H9 (cell line): ENCODE data around the gene QSOX2. TPM values are rescaled to one million over a fixed set of nuclear protein-coding genes. Genes with fewer than 3 reads are reported as not detected.

Source experiments
- DNase-seq: peaks from one replicate; pipeline ENCODE4 v3.0.0-alpha.2; 2017
- H2AFZ ChIP-seq: one replicate; pipeline ENCODE4 v1.6.1; 2013; ENCODE audit warnings: mild to moderate bottlenecking, low read length, control low read depth, moderate library complexity
- H2AK5ac ChIP-seq: 2 replicates; pipeline ENCODE4 v1.6.1; 2013; ENCODE audit warnings: low read length, control low read depth, mixed read lengths; ENCODE audit not compliant: insufficient read length
- H2BK120ac ChIP-seq: one replicate; pipeline ENCODE4 v1.6.1; 2013; ENCODE audit warnings: low read depth, mild to moderate bottlenecking, low read length, control low read depth, inconsistent platforms; ENCODE audit not compliant: poor library complexity, severe bottlenecking
- H2BK12ac ChIP-seq: 2 replicates; pipeline ENCODE4 v1.6.1; 2013; ENCODE audit warnings: low read length, control low read depth, mixed read lengths, low read depth; ENCODE audit not compliant: insufficient read length
- H2BK15ac ChIP-seq: 2 replicates; pipeline ENCODE4 v1.6.1; 2013; ENCODE audit warnings: low read depth, low read length, control low read depth
- H2BK20ac ChIP-seq: one replicate; pipeline ENCODE4 v1.6.1; 2013; ENCODE audit warnings: low read depth, mild to moderate bottlenecking, low read length, control low read depth, inconsistent platforms; ENCODE audit not compliant: poor library complexity, severe bottlenecking
- H2BK5ac ChIP-seq: 2 replicates; pipeline ENCODE4 v1.6.1; 2013; ENCODE audit warnings: low read length, control low read depth, mixed read lengths; ENCODE audit not compliant: insufficient read length
- H3K14ac ChIP-seq: 2 replicates; pipeline ENCODE4 v1.6.1; 2013; ENCODE audit warnings: low read length, control low read depth; ENCODE audit not compliant: insufficient read depth
- H3K18ac ChIP-seq: 2 replicates; pipeline ENCODE4 v1.6.1; 2013; ENCODE audit warnings: low read depth, mild to moderate bottlenecking, mixed read lengths, low read length, control low read depth; ENCODE audit not compliant: insufficient read length
- H3K23ac ChIP-seq: 2 replicates; pipeline ENCODE4 v1.6.1; 2013; ENCODE audit warnings: low read length, control low read depth, mixed read lengths, low read depth; ENCODE audit not compliant: insufficient read length
- H3K23me2 ChIP-seq: 2 replicates; pipeline ENCODE4 v1.6.1; 2013; ENCODE audit warnings: low read depth, mild to moderate bottlenecking, mixed read lengths, low read length, control low read depth; ENCODE audit not compliant: insufficient read length, poor library complexity, severe bottlenecking
- H3K27ac ChIP-seq: 2 replicates; pipeline ENCODE4 v1.5.1; 2013; ENCODE audit warnings: low read length, control low read depth, mixed read lengths, low read depth; ENCODE audit not compliant: insufficient read length
- H3K27me3 ChIP-seq: 2 replicates; pipeline ENCODE4 v1.6.1; 2013; ENCODE audit warnings: low read length, control low read depth, inconsistent platforms; ENCODE audit not compliant: insufficient read depth
- H3K4ac ChIP-seq: 2 replicates; pipeline ENCODE4 v1.6.1; 2013; ENCODE audit warnings: low read depth, mild to moderate bottlenecking, control low read depth, inconsistent platforms, low read length, moderate library complexity
- H3K4me1 ChIP-seq: 2 replicates; pipeline ENCODE4 v1.6.1; 2013; ENCODE audit warnings: low read length, control low read depth, inconsistent platforms; ENCODE audit not compliant: insufficient read depth
- H3K4me2 ChIP-seq: 2 replicates; pipeline ENCODE4 v1.6.1; 2013; ENCODE audit warnings: low read length, control low read depth, mixed read lengths; ENCODE audit not compliant: insufficient read length, insufficient read depth
- H3K56ac ChIP-seq: 2 replicates; pipeline ENCODE4 v1.6.1; 2013; ENCODE audit warnings: low read depth, mild to moderate bottlenecking, mixed read lengths, low read length, control low read depth; ENCODE audit not compliant: insufficient read length
- H3K79me1 ChIP-seq: 2 replicates; pipeline ENCODE4 v1.6.1; 2013; ENCODE audit warnings: low read depth, mild to moderate bottlenecking, moderate library complexity, low read length, control low read depth, inconsistent platforms; ENCODE audit not compliant: insufficient read depth, poor library complexity, severe bottlenecking
- H3K79me2 ChIP-seq: 2 replicates; pipeline ENCODE4 v1.6.1; 2013; ENCODE audit warnings: low read length, control low read depth, inconsistent platforms; ENCODE audit not compliant: insufficient read depth
- H3K9ac ChIP-seq: 2 replicates; pipeline ENCODE4 v1.6.1; 2013; ENCODE audit warnings: low read length, control low read depth, mixed read lengths; ENCODE audit not compliant: insufficient read length; ENCODE audit errors: extremely low read depth
- H3K9me3 ChIP-seq: one replicate; pipeline ENCODE4 v1.6.1; 2013; ENCODE audit warnings: low read depth, low read length, inconsistent platforms; ENCODE audit not compliant: control insufficient read depth
- H3T11ph ChIP-seq: one replicate; pipeline ENCODE4 v1.6.1; 2013; ENCODE audit warnings: mild to moderate bottlenecking, low read length, control low read depth, inconsistent platforms
- H4K20me1 ChIP-seq: one replicate; pipeline ENCODE4 v1.6.1; 2013; ENCODE audit not compliant: control insufficient read depth, insufficient read length, insufficient read depth
- H4K5ac ChIP-seq: 2 replicates; pipeline ENCODE4 v1.6.1; 2013; ENCODE audit warnings: low read depth, mild to moderate bottlenecking, mixed read lengths, low read length, control low read depth; ENCODE audit not compliant: insufficient read length
- H4K8ac ChIP-seq: replicated peaks from 2 replicates; pipeline ENCODE4 v1.6.1; 2013; ENCODE audit warnings: low read length, control low read depth, mixed read lengths, low read depth; ENCODE audit not compliant: insufficient read length
- H4K91ac ChIP-seq: 2 replicates; pipeline ENCODE4 v1.6.1; 2013; ENCODE audit warnings: low read depth, mild to moderate bottlenecking, moderate library complexity, mixed read lengths, low read length, control low read depth; ENCODE audit not compliant: insufficient read length
- H3K27ac Mint-ChIP-seq, 3 experiments: 2 replicates in 2 of 3; 3 replicates in 1 of 3; pipeline ENCODE4 v1.8.0; 2020 to 2021; ENCODE audit warnings: mixed read lengths in 3 of 3, mild to moderate bottlenecking in 1 of 3, moderate library complexity in 1 of 3
- H3K27me3 Mint-ChIP-seq: 2 replicates; pipeline ENCODE4 v1.8.0; 2021; ENCODE audit warnings: low read depth, mild to moderate bottlenecking, moderate library complexity, mixed read lengths
- H3K36me3 Mint-ChIP-seq, 3 experiments: 2 replicates in 2 of 3; 3 replicates in 1 of 3; pipeline ENCODE4 v1.8.0; 2020 to 2021; ENCODE audit warnings: low read depth in 3 of 3, mixed read lengths in 3 of 3; ENCODE audit not compliant: insufficient read depth in 1 of 3
- H3K4me1 Mint-ChIP-seq, 2 experiments: 2 replicates each; pipeline ENCODE4 v1.8.0; 2020; ENCODE audit warnings: mixed read lengths in 2 of 2
- H3K4me3 Mint-ChIP-seq, 2 experiments: 2 replicates in 1 of 2; 3 replicates in 1 of 2; pipeline ENCODE4 v1.8.0; 2020 to 2021; ENCODE audit warnings: mild to moderate bottlenecking in 2 of 2, mixed read lengths in 2 of 2, moderate library complexity in 1 of 2
- H3K9me3 Mint-ChIP-seq, 2 experiments: 2 replicates in 1 of 2; 3 replicates in 1 of 2; pipeline ENCODE4 v1.8.0; 2020; ENCODE audit warnings: mild to moderate bottlenecking in 2 of 2, mixed read lengths in 2 of 2, moderate library complexity in 1 of 2
- CTCF ChIP-seq: fragments of 200-600 bp; sonication (generic); conservative IDR thresholded peaks from 3 replicates; pipeline ENCODE4 v1.8.0; 2021; ENCODE audit warnings: antibody characterized with exemption, mild to moderate bottlenecking
- WGBS: extraction: QIAGEN DNeasy Blood & Tissue Kit; methylation state at CpG from one replicate; pipeline ENCODE4 v1.1.7; 2013; ENCODE audit warnings: missing lambda C conversion rate, low lambda C conversion rate, mixed read lengths; ENCODE audit not compliant: insufficient read length; ENCODE audit errors: extremely low coverage; 5-methylcytosine and 5-hydroxymethylcytosine counted together
- total RNA-seq: library from RNA; stranded (reverse); gene quantifications from 2 replicates; pipeline ENCODE4 v1.2.1, GENCODE V29; 2021

QSOX2 gene
- total RNA-seq, 1 experiment from 2014 or later, result 25.8 TPM

DNA sequence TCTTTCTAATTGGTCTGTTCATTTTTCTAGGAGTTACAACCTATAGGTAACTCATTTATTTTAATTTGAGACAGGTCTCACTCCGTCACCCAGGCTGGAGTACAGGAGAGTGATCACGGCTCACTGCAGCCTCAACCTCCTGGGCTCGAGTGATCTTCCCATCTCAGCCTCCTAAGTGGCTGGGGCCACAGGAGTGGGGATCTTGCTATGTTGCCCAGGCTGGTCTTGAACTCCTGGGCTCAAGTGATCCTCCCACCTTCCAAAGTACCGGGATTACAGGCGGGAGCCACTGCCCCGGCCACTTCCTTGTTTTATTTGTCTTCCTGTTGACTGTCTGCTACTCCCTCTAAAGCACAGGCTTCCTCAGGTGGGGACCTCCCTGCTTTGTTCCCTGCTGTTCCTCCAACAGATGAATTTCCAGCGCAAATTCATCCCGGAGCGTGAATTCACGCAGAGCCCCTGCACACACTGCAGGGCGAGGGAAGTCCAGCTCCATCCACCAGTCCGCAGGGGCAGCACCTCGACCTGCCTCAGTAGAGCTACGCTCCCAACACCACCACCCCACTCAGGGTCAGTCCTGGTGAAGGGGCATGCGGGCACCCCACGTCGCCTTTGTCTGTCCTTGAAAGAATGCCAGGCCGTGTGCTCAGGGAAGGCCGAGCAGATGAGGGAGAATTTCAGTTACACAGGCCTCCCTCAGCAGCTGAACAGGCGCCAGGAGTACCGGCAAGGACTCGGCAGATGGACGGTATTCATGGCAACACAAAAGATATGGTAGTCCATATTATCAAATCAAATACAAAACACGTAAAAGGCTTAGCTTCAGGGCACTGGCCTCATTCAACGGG, 6.3 kb downstream of the QSOX2 start:
- no peak overlapping the region for H3K27ac ChIP-seq
- H4K20me1 ChIP-seq, result peaks cover 10% of the 10 kb centered on the region
- H2BK15ac ChIP-seq, result no peak overlapping the region
- no peaks in the 10 kb centered on the region for H3K23me2 ChIP-seq
- H4K8ac ChIP-seq, result no peak overlapping the region
- peaks cover 29% of the 10 kb centered on the region; the same call in 1 of the 2 replicates for H3K79me2 ChIP-seq
- no peak overlapping the region for H3K56ac ChIP-seq
- H2AK5ac ChIP-seq, result no peak overlapping the region
- H2BK20ac ChIP-seq, result no peak overlapping the region
- no peak overlapping the region for H4K91ac ChIP-seq
- no peaks in the 10 kb centered on the region for H3K27me3 Mint-ChIP-seq
- peaks cover 11 to 25% (median 18%) of the 10 kb centered on the region in 3 experiments for H3K36me3 Mint-ChIP-seq
- no peak overlapping the region for H2BK120ac ChIP-seq
- H3K27me3 ChIP-seq, result no peaks in the 10 kb centered on the region
- no peak overlapping the region for H3K23ac ChIP-seq
- no peak overlapping the region for H2BK12ac ChIP-seq
- H3K4me2 ChIP-seq, result no peak overlapping the region
- no peak overlapping the region for H3K9ac ChIP-seq
- no peak overlapping the region for H3K18ac ChIP-seq
- H3T11ph ChIP-seq, result no peak overlapping the region
- no CpG with 5 or more reads among the region's 25 CpGs for WGBS
- H3K14ac ChIP-seq, result no peak overlapping the region
- DNase-seq, result no peak
- H4K5ac ChIP-seq, result no peak overlapping the region
- no peak overlapping the region for H3K4me3 Mint-ChIP-seq
- no peak for TF ChIP-seq CTCF
- peak overlapping the region in 2 of 3 experiments; percentile 8 to 59; a peak in 3 of 7 replicates for H3K27ac Mint-ChIP-seq
- H3K4me1 Mint-ChIP-seq, result peaks cover 25 to 28% of the 10 kb centered on the region in 2 experiments
- no peak overlapping the region for H3K4ac ChIP-seq
- no peak overlapping the region for H2BK5ac ChIP-seq
- no peaks in the 10 kb centered on the region for H3K9me3 ChIP-seq
- H3K9me3 Mint-ChIP-seq, result no peaks in the 10 kb centered on the region
- H2AFZ ChIP-seq, result no peak overlapping the region
- H3K4me1 ChIP-seq, result peaks cover 6% of the 10 kb centered on the region
- peaks cover 13% of the 10 kb centered on the region for H3K79me1 ChIP-seq
